Measurements from ENCODE around the gene CLDN9. TPM values are rescaled to one million over a fixed set of nuclear protein-coding genes. Genes with fewer than 3 reads are reported as not detected.

CLDN9 gene
- total and polyA plus RNA-seq, 9 of the 15 experiments (the other 6 are each of a cell fraction or from before 2014, with no cell fraction given), result 0.12 to 0.44 (median 0.22) TPM; not detected in 4

DNA sequence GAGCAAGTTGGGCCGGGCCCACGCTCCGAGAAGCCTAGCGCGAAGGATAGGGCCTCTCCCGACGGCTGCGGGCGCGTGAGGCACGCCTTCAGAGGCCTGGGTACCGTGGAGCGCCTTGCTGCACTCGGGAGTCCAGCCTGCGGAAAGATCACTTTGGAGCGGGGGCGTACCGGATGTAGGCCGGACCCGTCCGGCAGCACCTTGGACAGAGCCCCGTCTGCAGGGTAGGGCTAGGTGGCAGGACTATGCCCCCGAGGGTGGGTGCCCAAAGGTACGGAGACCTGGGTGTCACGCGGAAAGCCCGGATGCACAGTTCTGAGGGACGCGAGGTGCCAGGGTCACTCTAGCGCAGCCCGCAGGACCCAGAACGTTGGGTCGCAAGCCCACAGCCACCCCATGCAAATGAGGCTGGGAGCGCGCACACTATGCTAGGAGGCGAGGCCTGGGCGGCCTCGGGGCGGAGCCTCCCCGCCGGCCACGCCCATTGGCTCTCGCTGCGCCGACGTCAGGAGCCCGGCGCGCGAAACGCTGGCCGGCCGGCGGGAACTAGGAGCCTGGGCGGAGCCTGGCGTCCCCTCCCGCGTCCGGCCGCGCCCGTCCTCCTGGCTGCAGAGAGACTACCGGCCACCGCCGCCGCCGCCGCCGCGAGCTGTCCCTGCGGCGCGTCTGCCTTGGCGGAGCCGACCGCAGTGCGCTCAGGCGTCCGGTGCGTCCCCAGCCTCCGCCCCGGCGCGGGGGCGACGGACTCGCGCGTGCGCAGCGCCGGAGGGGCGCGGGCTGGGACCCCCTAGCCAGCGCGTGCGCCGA is 43.8 kb upstream of the CLDN9 start, which contains the start of gene PAQR4 (continued):
- TF ChIP-seq, protein P1, sequence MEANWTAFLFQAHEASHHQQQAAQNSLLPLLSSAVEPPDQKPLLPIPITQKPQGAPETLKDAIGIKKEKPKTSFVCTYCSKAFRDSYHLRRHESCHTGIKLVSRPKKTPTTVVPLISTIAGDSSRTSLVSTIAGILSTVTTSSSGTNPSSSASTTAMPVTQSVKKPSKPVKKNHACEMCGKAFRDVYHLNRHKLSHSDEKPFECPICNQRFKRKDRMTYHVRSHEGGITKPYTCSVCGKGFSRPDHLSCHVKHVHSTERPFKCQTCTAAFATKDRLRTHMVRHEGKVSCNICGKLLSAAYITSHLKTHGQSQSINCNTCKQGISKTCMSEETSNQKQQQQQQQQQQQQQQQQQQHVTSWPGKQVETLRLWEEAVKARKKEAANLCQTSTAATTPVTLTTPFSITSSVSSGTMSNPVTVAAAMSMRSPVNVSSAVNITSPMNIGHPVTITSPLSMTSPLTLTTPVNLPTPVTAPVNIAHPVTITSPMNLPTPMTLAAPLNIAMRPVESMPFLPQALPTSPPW (CRISPR knock-in tag; IDR thresholded peaks at IDR 0.05), result peak; percentile 71
- TF ChIP-seq, protein P2, sequence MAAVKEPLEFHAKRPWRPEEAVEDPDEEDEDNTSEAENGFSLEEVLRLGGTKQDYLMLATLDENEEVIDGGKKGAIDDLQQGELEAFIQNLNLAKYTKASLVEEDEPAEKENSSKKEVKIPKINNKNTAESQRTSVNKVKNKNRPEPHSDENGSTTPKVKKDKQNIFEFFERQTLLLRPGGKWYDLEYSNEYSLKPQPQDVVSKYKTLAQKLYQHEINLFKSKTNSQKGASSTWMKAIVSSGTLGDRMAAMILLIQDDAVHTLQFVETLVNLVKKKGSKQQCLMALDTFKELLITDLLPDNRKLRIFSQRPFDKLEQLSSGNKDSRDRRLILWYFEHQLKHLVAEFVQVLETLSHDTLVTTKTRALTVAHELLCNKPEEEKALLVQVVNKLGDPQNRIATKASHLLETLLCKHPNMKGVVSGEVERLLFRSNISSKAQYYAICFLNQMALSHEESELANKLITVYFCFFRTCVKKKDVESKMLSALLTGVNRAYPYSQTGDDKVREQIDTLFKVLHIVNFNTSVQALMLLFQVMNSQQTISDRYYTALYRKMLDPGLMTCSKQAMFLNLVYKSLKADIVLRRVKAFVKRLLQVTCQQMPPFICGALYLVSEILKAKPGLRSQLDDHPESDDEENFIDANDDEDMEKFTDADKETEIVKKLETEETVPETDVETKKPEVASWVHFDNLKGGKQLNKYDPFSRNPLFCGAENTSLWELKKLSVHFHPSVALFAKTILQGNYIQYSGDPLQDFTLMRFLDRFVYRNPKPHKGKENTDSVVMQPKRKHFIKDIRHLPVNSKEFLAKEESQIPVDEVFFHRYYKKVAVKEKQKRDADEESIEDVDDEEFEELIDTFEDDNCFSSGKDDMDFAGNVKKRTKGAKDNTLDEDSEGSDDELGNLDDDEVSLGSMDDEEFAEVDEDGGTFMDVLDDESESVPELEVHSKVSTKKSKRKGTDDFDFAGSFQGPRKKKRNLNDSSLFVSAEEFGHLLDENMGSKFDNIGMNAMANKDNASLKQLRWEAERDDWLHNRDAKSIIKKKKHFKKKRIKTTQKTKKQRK (IDR thresholded peaks at IDR 0.05; ENCODE audit: borderline replicate concordance, low read depth, low read length), result no peak
- TF ChIP-seq BDP1 (IDR thresholded peaks at IDR 0.05; ENCODE audit: insufficient read depth, insufficient read length) (no peak), TRIM24 (IDR thresholded peaks at IDR 0.05) (peak; percentile 6 to 36; a peak in 1 of 4 replicates), NFE2 (IDR thresholded peaks at IDR 0.05; ENCODE audit: low read depth) (no peak), ZKSCAN8 (CRISPR knock-in tag; IDR thresholded peaks at IDR 0.05) (no peak), TEAD2 (tag; IDR thresholded peaks at IDR 0.05) (no peak), KDM2B (CRISPR knock-in tag; IDR thresholded peaks at IDR 0.05) (no peak), MEF2D (tag; conservative IDR thresholded peaks at IDR 0.05; ENCODE audit: low read depth) (no peak), CBFA2T2 (conservative IDR thresholded peaks at IDR 0.05) (no peak), CREB1 (IDR thresholded peaks at IDR 0.05) (peak; percentile 68), CREB1 (CRISPR knock-in tag; IDR thresholded peaks at IDR 0.05) (peak; percentile 79; the same call in 1 of the 2 replicates), SMAD4 (CRISPR knock-in tag; conservative IDR thresholded peaks at IDR 0.05) (peak; percentile 85), ZNF780A (CRISPR knock-in tag; IDR thresholded peaks at IDR 0.05) (no peak), ZNF830 (CRISPR knock-in tag; IDR thresholded peaks at IDR 0.05) (0 out of 2 replicates have a peak, but pooled peaks have one; percentile 41), GABPA (tag; conservative IDR thresholded peaks at IDR 0.05; ENCODE audit: low read depth) (peak; percentile 85), SRSF1 (IDR thresholded peaks at IDR 0.05; ENCODE audit: low read depth, low read length) (no peak)
- TF ChIP-seq, protein P3, sequence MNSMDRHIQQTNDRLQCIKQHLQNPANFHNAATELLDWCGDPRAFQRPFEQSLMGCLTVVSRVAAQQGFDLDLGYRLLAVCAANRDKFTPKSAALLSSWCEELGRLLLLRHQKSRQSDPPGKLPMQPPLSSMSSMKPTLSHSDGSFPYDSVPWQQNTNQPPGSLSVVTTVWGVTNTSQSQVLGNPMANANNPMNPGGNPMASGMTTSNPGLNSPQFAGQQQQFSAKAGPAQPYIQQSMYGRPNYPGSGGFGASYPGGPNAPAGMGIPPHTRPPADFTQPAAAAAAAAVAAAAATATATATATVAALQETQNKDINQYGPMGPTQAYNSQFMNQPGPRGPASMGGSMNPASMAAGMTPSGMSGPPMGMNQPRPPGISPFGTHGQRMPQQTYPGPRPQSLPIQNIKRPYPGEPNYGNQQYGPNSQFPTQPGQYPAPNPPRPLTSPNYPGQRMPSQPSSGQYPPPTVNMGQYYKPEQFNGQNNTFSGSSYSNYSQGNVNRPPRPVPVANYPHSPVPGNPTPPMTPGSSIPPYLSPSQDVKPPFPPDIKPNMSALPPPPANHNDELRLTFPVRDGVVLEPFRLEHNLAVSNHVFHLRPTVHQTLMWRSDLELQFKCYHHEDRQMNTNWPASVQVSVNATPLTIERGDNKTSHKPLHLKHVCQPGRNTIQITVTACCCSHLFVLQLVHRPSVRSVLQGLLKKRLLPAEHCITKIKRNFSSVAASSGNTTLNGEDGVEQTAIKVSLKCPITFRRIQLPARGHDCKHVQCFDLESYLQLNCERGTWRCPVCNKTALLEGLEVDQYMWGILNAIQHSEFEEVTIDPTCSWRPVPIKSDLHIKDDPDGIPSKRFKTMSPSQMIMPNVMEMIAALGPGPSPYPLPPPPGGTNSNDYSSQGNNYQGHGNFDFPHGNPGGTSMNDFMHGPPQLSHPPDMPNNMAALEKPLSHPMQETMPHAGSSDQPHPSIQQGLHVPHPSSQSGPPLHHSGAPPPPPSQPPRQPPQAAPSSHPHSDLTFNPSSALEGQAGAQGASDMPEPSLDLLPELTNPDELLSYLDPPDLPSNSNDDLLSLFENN (IDR thresholded peaks at IDR 0.05; ENCODE audit: low read depth in 2 of 2, low read length in 2 of 2), result no peak
- TF ChIP-seq, protein P4, sequence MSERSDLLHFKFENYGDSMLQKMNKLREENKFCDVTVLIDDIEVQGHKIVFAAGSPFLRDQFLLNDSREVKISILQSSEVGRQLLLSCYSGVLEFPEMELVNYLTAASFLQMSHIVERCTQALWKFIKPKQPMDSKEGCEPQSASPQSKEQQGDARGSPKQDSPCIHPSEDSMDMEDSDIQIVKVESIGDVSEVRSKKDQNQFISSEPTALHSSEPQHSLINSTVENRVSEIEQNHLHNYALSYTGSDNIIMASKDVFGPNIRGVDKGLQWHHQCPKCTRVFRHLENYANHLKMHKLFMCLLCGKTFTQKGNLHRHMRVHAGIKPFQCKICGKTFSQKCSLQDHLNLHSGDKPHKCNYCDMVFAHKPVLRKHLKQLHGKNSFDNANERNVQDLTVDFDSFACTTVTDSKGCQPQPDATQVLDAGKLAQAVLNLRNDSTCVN (CRISPR knock-in tag; IDR thresholded peaks at IDR 0.05), result no peak
